K562 (cell line): ENCODE data around the gene EIF2AK2. TPM values are rescaled to one million over a fixed set of nuclear protein-coding genes. Genes with fewer than 3 reads are reported as not detected.

Experiments
- CHD7 ChIP-seq: fragments of 200-600 bp; sonication (generic); IDR thresholded peaks from one replicate; pipeline ENCODE4 v1.6.1; 2012; ENCODE audit warnings: mild to moderate bottlenecking, low read depth, low read length, inconsistent platforms
- DACH1 ChIP-seq: fragments of 450-650 bp; IDR thresholded peaks from 2 replicates; pipeline ENCODE4 v1.6.1; 2018; ENCODE audit not compliant: partially characterized antibody
- E4F1 ChIP-seq: fragments of 250-450 bp; sonication (Bioruptor Pico); IDR thresholded peaks from 2 replicates; pipeline ENCODE4 v1.5.0; 2021; ENCODE audit warnings: mild to moderate bottlenecking, borderline replicate concordance
- FOXA1 ChIP-seq: fragments of 450-650 bp; IDR thresholded peaks from 2 replicates; pipeline ENCODE4 v1.6.1; 2016; ENCODE audit warnings: mild to moderate bottlenecking, borderline replicate concordance
- FOXK2 ChIP-seq, 2 experiments: fragments of 450-650 bp; IDR thresholded peaks in 1 of 2; conservative IDR thresholded peaks in 1 of 2; 2 replicates each; pipeline ENCODE4 v1.6.1; 2016; ENCODE audit warnings: low read depth in 2 of 2, mild to moderate bottlenecking in 1 of 2
- IFI16 ChIP-seq: fragments of 250-450 bp; sonication (Bioruptor Pico); IDR thresholded peaks from 2 replicates; pipeline ENCODE4 v2.1.2; 2022; ENCODE audit warnings: mild to moderate bottlenecking, inconsistent platforms
- ILF3 ChIP-seq: fragments of 450-650 bp; IDR thresholded peaks from 2 replicates; pipeline ENCODE4 v1.6.1; 2018; ENCODE audit warnings: antibody characterized with exemption, mild to moderate bottlenecking, moderate library complexity, borderline replicate concordance
- NFXL1 ChIP-seq: fragments of 450-650 bp; formaldehyde crosslinking; IDR thresholded peaks from 2 replicates; pipeline ENCODE4 v1.4.0; 2021; ENCODE audit warnings: mild to moderate bottlenecking
- NR2C2 ChIP-seq, 2 experiments: fragments of 200-800 bp in 1 of 2; sonication (Bioruptor generic) in 1 of 2; sonication (generic) in 1 of 2; formaldehyde crosslinking in 1 of 2; IDR thresholded peaks; 2 replicates each; pipeline versions ENCODE4 v1.6.1 to v1.8.0; 2016 to 2022; ENCODE audit warnings: mild to moderate bottlenecking in 1 of 2, missing compliant biosample characterization in 1 of 2, missing genetic modification characterization in 1 of 2, missing genetic modification reagents in 1 of 2
- TCF7L2 ChIP-seq: fragments of 150-350 bp; IDR thresholded peaks from 2 replicates; pipeline ENCODE4 v1.6.1; 2016; ENCODE audit warnings: low read depth, mild to moderate bottlenecking, low read length, moderate library complexity
- ZBTB1 ChIP-seq: sonication (generic); formaldehyde crosslinking; IDR thresholded peaks from 2 replicates; pipeline ENCODE4 v1.8.1; 2023; ENCODE audit warnings: missing genetic modification reagents, low read depth, mild to moderate bottlenecking, borderline replicate concordance
- ZFPM2 ChIP-seq: fragments of 250-450 bp; sonication (Bioruptor Pico); IDR thresholded peaks from 2 replicates; pipeline ENCODE4 v1.5.1; 2022; ENCODE audit warnings: mild to moderate bottlenecking
- ZNF586 ChIP-seq: fragments of 450-650 bp; formaldehyde crosslinking; conservative IDR thresholded peaks from 2 replicates; pipeline ENCODE4 v1.4.0; 2020; ENCODE audit warnings: mild to moderate bottlenecking, moderate library complexity
- polyA plus RNA-seq, 8 experiments: library from polyadenylated mRNA; depleted of rRNA in 4 of 8; stranded (reverse) in 5 of 8; unstranded in 3 of 8; fragments of >200 nt; fragmentation: Nextera tagmentation in 2 of 8; fragmentation: Illumina TruSeq in 1 of 8; extraction: Ambion mirVana in 2 of 8; extraction: Trizol in 1 of 8; gene quantifications; 2 replicates each; pipeline versions ENCODE4 v1.2.1 to v1.2.3, GENCODE V29; 2011 to 2014; ENCODE audit warnings: inconsistent platforms in 1 of 8, missing spikeins in 1 of 8
- total RNA-seq, 7 experiments: library from RNA; depleted of rRNA in 6 of 7; stranded (reverse); fragments of >200 nt in 6 of 7; fragmentation: Illumina TruSeq in 2 of 7; extraction: Trizol in 2 of 7; gene quantifications; 2 replicates each; pipeline versions ENCODE4 v1.2.1 to v1.2.3, GENCODE V29; 2011 to 2021; ENCODE audit warnings: low replicate concordance in 1 of 7

EIF2AK2 gene
- total and polyA plus RNA-seq, 9 of the 15 experiments (the other 6 are each of a cell fraction or from before 2014, with no cell fraction given) = 3.8 to 19.5 (median 13.3) TPM

- TF ChIP-seq CHD7 = no peak
- TF ChIP-seq NFXL1 = no peak
- no peak for TF ChIP-seq ZNF586
- no peak for TF ChIP-seq E4F1
- TF ChIP-seq DACH1 = peak; percentile 84
- TF ChIP-seq NR2C2 (CRISPR knock-in tag; IDR thresholded peaks at IDR 0.05) = no peak
- TF ChIP-seq NR2C2 (tag; IDR thresholded peaks at IDR 0.05) = no peak; the same call in 1 of the 2 replicates
- no peak; the same call in 1 of the 2 replicates for TF ChIP-seq ZBTB1 (CRISPR knock-in tag)
- no peak for TF ChIP-seq TCF7L2
- TF ChIP-seq ZFPM2 (CRISPR knock-in tag) = no peak
- TF ChIP-seq FOXA1 = no peak
- no peak for TF ChIP-seq IFI16
- peak; percentile 94 to 95 for TF ChIP-seq FOXK2 (conservative IDR thresholded peaks at IDR 0.05 in 1 of 2, IDR thresholded peaks at IDR 0.05 in 1 of 2; ENCODE audit: low read depth in 2 of 2)
- TF ChIP-seq ILF3 = no peak
Measured at GRCh38 chr2:37083873-37084794, 72.6 kb downstream of the EIF2AK2 start, which contains the start of the genes GPATCH11 and HEATR5B (continued).
